ENCODE results near the gene PARD3B.

DNA sequence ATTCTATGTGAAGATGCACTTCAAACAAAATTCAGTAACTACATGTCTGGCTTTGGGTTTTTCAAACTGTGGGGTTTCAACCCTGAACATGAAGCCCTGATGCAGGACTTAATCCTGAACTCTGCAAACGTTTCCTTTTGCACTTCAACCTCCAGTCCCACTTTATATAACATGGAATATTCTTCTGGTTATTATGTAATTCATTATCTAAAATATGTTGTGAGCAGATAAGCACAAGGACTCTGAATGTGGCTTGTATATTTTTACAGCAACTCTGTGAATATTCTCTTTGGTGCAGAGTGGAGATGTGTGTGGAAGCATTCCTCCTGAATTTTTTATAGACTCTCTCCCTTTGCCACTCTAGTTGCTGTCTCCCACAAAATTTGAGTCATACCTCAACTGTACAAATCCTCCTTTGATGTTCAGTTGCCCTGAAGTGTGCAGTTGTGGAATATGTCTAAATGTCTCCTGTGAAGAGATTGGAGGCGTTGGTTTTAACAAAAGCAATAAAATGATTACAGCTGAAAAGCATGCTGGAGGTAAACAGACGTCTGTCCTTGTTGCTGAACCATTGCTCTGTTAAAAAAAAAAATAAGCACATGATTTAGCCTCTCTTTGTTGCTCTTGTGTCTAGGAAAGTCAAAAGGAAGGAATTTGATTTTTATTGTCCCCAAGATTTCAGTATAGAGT lies 931.9 kb downstream of the PARD3B start:
- TF ChIP-seq CTCF (conservative IDR thresholded peaks at IDR 0.05; ENCODE audit: low read depth, low read length) (no peak), EZH2 (IDR thresholded peaks at IDR 0.05; ENCODE audit: borderline replicate concordance, low read depth, low read length, poor library complexity, severe bottlenecking) (no peak)

All from A673 (cell line).